ENCODE measurements around the gene GRB7.
"Not testable (repeated sequence)": the region's sequence is repeated elsewhere in the genome, so short reads cannot be mapped to it uniquely, and the experiment has no call there.

Gene GRB7

GRCh38 chr17:39755554-39756379 lies 18.0 kb downstream of the GRB7 start:
- Mint-ChIP-seq H3K4me3 (peak overlapping the region; percentile 87 to 90), H3K27ac (peak overlapping the region; percentile 93 to 97), H3K27me3 (no peaks in the 10 kb centered on the region), H3K9me3 (no peaks in the 10 kb centered on the region), H3K36me3 (ENCODE audit: insufficient read depth) (peaks cover 68% of the 10 kb centered on the region), H3K4me1 (ENCODE audit: low read depth in 2 of 2) (peaks cover 58 to 61% of the 10 kb centered on the region in 2 donors)
- ATAC-seq (replicated peaks) = peak; percentile 24
- DNase-seq = peak; percentile 57 to 60 (median 59)

- H3K27ac Mint-ChIP-seq = peak overlapping the region; percentile 93 to 97
- no peaks in the 10 kb centered on the region for H3K27me3 Mint-ChIP-seq
- DNase-seq (no peak), ATAC-seq (replicated peaks) (no peak)
- H3K4me3 Mint-ChIP-seq = peak overlapping the region; percentile 87 to 90
- no peaks in the 10 kb centered on the region for H3K9me3 Mint-ChIP-seq
- H3K4me1 Mint-ChIP-seq (ENCODE audit: low read depth in 2 of 2) = peaks cover 61 to 62% of the 10 kb centered on the region in 2 donors
- peaks cover 74% of the 10 kb centered on the region for H3K36me3 Mint-ChIP-seq (ENCODE audit: insufficient read depth)
Measured at GRCh38 chr17:39756380-39757079, 18.8 kb downstream of the GRB7 start.

DNA sequence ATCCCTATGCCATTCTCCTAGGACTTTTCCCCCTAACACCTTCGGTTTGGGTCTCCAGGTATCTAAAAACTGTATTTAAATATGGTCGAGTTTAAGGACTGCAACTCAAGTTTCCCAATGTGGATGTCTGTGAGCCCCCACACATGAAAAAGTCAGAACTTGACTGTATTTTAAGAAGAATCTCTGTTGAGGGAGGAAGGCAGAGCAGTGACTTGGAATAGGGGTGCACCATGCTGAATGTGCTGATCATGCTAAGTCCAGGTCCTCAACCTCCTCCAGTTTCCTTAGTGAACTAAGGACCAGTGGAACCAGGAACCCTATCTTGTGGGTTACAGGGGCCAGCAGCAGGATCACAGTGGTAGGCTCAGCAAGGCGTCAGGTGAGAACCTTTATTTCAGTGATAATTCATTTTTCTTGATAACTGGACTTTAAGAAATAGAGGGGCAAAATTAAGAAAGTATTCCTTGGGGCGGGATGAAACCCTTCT lies 19.5 kb downstream of the GRB7 start:
- H3K4me3 Mint-ChIP-seq = peak overlapping the region; percentile 87 to 90
- no peaks in the 10 kb centered on the region for H3K27me3 Mint-ChIP-seq
- peak overlapping the region; percentile 93 to 97 for H3K27ac Mint-ChIP-seq
- ATAC-seq (replicated peaks) (no peak), DNase-seq (no peak)
- H3K36me3 Mint-ChIP-seq (ENCODE audit: insufficient read depth) = peaks cover 81% of the 10 kb centered on the region
- H3K9me3 Mint-ChIP-seq = no peaks in the 10 kb centered on the region
- H3K4me1 Mint-ChIP-seq (ENCODE audit: low read depth in 2 of 2) = peaks cover 59 to 60% of the 10 kb centered on the region in 2 donors

GRCh38 chr17:39757931-39758873 lies 20.5 kb downstream of the GRB7 start:
- Mint-ChIP-seq H3K27me3 (no peaks in the 10 kb centered on the region), H3K27ac (peak overlapping the region; percentile 93 to 97), H3K4me3 (peak overlapping the region; percentile 87 to 90), H3K4me1 (ENCODE audit: low read depth in 2 of 2) (peaks cover 52 to 59% of the 10 kb centered on the region in 2 donors), H3K36me3 (ENCODE audit: insufficient read depth) (peaks cover 85% of the 10 kb centered on the region), H3K9me3 (no peaks in the 10 kb centered on the region)
- DNase-seq (peak; percentile 47 to 60 (median 58)), ATAC-seq (replicated peaks) (peak; percentile 35)

DNA sequence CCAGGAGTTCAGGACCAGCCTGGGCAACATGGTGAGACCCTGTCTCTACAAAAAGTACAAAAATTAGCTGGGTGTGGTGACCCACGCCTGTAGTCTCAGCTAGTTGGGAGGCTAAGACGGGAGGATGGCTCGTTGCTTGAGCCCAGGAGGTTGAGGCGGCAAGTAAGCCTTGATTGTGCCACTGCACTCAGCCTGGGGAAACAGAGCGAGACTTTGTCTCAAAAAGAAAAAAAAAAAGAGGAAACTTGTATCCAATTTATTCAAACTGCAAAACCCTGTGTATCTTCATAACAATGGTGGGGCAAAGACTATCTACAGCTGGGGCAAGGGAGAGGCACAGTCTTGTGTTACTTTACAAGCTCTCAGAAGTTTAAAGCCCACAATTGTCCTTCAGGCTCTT lies 21.5 kb downstream of the GRB7 start:
- Mint-ChIP-seq H3K27me3 (no peaks in the 10 kb centered on the region), H3K4me3 (peak overlapping the region; percentile 87 to 90), H3K4me1 (ENCODE audit: low read depth in 2 of 2) (peaks cover 48 to 54% of the 10 kb centered on the region in 2 donors), H3K9me3 (no peaks in the 10 kb centered on the region), H3K36me3 (ENCODE audit: insufficient read depth) (peaks cover 86% of the 10 kb centered on the region), H3K27ac (peak overlapping the region; percentile 93 to 97)
- ATAC-seq (replicated peaks) (no peak), DNase-seq (no peak)

DNA sequence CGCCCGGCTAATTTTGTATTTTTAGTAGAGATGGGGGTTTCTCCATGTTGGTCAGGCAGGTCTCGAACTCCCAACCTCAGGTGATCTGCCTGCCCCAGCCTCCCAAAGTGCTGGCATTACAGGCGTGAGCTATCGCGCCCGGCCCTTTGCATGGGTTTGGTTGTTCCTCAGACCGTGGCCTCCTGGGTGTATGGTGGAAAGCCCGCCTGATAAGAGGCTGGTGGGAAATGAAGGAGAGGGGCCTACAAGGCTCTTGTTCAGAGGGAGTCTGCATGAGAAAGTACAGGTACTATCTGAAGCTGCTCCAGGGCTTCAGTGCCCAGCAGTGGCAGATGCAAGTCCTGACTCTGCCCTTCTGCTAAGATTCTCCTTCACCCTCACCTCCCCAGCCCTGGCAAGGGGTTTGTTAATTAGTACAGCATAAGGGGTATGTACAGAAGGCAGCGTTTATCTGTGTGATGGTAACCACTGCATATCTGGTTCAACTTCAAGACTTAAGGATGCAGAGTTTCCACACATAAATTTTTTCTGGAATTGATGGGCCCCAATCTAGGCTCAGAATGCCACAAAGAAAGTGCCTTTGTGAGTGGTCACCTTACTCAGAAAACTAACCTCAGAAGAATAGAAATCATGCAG lies 24.2 kb downstream of the GRB7 start:
- Mint-ChIP-seq H3K27ac (peak overlapping the region; percentile 32 to 54), H3K9me3 (no peaks in the 10 kb centered on the region), H3K4me1 (ENCODE audit: low read depth in 2 of 2) (peaks cover 56 to 57% of the 10 kb centered on the region in 2 donors), H3K36me3 (ENCODE audit: insufficient read depth) (peaks cover 93% of the 10 kb centered on the region), H3K4me3 (no peak overlapping the region), H3K27me3 (no peaks in the 10 kb centered on the region)
- ATAC-seq (replicated peaks) (no peak), DNase-seq (no peak)

- H3K4me3 Mint-ChIP-seq = no peak overlapping the region
- ATAC-seq (replicated peaks) = no peak
- no peaks in the 10 kb centered on the region for H3K27me3 Mint-ChIP-seq
- peaks cover 54 to 56% of the 10 kb centered on the region in 2 donors for H3K4me1 Mint-ChIP-seq (ENCODE audit: low read depth in 2 of 2)
- no peaks in the 10 kb centered on the region for H3K9me3 Mint-ChIP-seq
- H3K27ac Mint-ChIP-seq = peak overlapping the region in 1 of 2 donors; percentile 54
- DNase-seq = no peak
- H3K36me3 Mint-ChIP-seq (ENCODE audit: insufficient read depth) = peaks cover 94% of the 10 kb centered on the region
Measured at GRCh38 chr17:39763051-39763820, 25.5 kb downstream of the GRB7 start.

DNA sequence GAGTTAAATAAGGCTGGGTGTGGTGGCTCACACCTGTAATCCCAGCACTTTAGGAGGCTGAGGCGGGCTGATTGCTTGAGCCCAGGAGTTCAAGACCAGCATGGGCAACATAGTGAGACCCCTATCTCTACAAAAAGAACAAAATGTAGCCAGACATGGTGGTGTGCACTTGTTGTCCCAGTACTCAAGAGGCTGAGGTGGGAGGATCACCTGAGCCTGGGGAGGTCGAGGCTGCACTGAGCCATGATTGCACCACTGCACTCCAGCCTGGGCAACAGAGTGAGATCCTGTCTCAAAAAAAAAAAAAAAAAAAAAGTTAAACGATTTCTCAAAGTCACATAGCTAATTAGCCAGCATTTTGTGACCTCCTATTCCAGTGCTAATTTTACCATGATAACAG lies 26.4 kb downstream of the GRB7 start:
- DNase-seq; ATAC-seq (replicated peaks); H3K9me3 Mint-ChIP-seq; H3K4me3 Mint-ChIP-seq; H3K27me3 Mint-ChIP-seq: not testable (repeated sequence)
- H3K36me3 Mint-ChIP-seq (ENCODE audit: insufficient read depth) = peaks cover 95% of the 10 kb centered on the region
- H3K4me1 Mint-ChIP-seq (ENCODE audit: low read depth in 2 of 2) = peaks cover 52 to 56% of the 10 kb centered on the region in 2 donors
- H3K27ac Mint-ChIP-seq = peak overlapping the region in 1 of 2 donors; percentile 88

GRCh38 chr17:39765175-39765574 lies 27.4 kb downstream of the GRB7 start:
- H3K4me3 Mint-ChIP-seq = peak overlapping the region in 1 of 2 donors; percentile 92
- H3K27me3 Mint-ChIP-seq = no peaks in the 10 kb centered on the region
- H3K36me3 Mint-ChIP-seq (ENCODE audit: insufficient read depth) = peaks cover 98% of the 10 kb centered on the region
- H3K4me1 Mint-ChIP-seq (ENCODE audit: low read depth in 2 of 2) = peaks cover 55 to 58% of the 10 kb centered on the region in 2 donors
- H3K27ac Mint-ChIP-seq = peak overlapping the region; percentile 88 to 97
- ATAC-seq (replicated peaks) (no peak), DNase-seq (no peak)
- no peaks in the 10 kb centered on the region for H3K9me3 Mint-ChIP-seq

DNA sequence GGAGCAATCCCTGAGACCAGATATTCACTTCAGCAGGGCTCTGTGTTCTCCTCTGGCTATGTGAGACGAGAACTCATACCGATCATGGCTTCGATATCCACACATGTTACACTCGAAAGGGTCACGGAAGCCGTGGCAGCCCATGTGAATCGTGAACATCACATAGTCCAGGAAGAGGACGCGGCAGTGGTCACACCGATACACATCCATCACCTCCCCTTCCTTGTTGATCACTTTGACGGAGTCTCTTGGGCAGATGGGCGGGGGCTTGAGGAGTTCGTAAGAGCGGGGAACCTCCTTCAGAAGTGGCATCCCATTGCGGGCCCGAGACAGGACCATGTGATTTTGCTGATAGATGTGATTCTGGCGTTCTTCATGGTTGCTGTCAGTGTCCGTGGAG lies 28.0 kb downstream of the GRB7 start:
- H3K27me3 Mint-ChIP-seq = no peaks in the 10 kb centered on the region
- ATAC-seq (replicated peaks) (no peak), DNase-seq (no peak)

GRCh38 chr17:39767147-39767546 lies 29.4 kb downstream of the GRB7 start:
- DNase-seq (no peak), ATAC-seq (replicated peaks) (no peak)
- Mint-ChIP-seq H3K27me3 (no peaks in the 10 kb centered on the region), H3K36me3 (ENCODE audit: insufficient read depth) (peaks cover 100% of the 10 kb centered on the region), H3K27ac (peak overlapping the region; percentile 88 to 97), H3K4me1 (ENCODE audit: low read depth in 2 of 2) (peaks cover 70 to 77% of the 10 kb centered on the region in 2 donors), H3K9me3 (no peaks in the 10 kb centered on the region), H3K4me3 (peak overlapping the region; percentile 62 to 92)

More for the DNA sequence above, 28.0 kb downstream of the GRB7 start:
- peak overlapping the region; percentile 88 to 97 for H3K27ac Mint-ChIP-seq
- peak overlapping the region; percentile 62 to 92 for H3K4me3 Mint-ChIP-seq
- H3K4me1 Mint-ChIP-seq (ENCODE audit: low read depth in 2 of 2) = peaks cover 61 to 63% of the 10 kb centered on the region in 2 donors
- no peaks in the 10 kb centered on the region for H3K9me3 Mint-ChIP-seq
- peaks cover 98% of the 10 kb centered on the region for H3K36me3 Mint-ChIP-seq (ENCODE audit: insufficient read depth)
